ENCODE results near the gene SH3PXD2B.

- no peak for TF ChIP-seq ZBTB33 (IDR thresholded peaks at IDR 0.05)
- TF ChIP-seq ZNF217 (IDR thresholded peaks at IDR 0.05) = no peak
- no peak for TF ChIP-seq CTCF (IDR thresholded peaks at IDR 0.05 in 2 of 3, conservative IDR thresholded peaks at IDR 0.05 in 1 of 3; ENCODE audit: control insufficient read depth in 2 of 3, extremely low read depth in 1 of 3, insufficient read depth in 1 of 3, low read depth in 3 of 3, low read length in 3 of 3)
- TF ChIP-seq NFIC (IDR thresholded peaks at IDR 0.05; ENCODE audit: low read depth, low read length) = no peak
- no peak for TF ChIP-seq POLR2AphosphoS5 (IDR thresholded peaks at IDR 0.05; ENCODE audit: low read length)
- no peak for TF ChIP-seq SRF (IDR thresholded peaks at IDR 0.05; ENCODE audit: low read depth in 2 of 2, low read length in 2 of 2)
- no peak for TF ChIP-seq MXI1 (IDR thresholded peaks at IDR 0.05; ENCODE audit: low read depth, low read length)
- TF ChIP-seq BACH1 (IDR thresholded peaks at IDR 0.05; ENCODE audit: borderline replicate concordance) = no peak
Measured at GRCh38 chr5:172395483-172395882, 58.8 kb downstream of the SH3PXD2B start.

Measured in GM12878 (cell line).